Left hindlimb (tissue), 1 donor: ENCODE results near the gene KCND2.

Experiments used
- DNase-seq: peaks from one replicate; pipeline ENCODE4 v3.0.0-alpha.2; 2018

The KCND2 gene

GRCh38 chr7:120714945-120715344 lies 442.0 kb downstream of the KCND2 start:
- no peak for DNase-seq

- no peak for DNase-seq
These were observed 443.3 kb downstream of the KCND2 start for GRCh38 chr7:120716307-120716706.

GRCh38 chr7:120717166-120717565 lies 444.2 kb downstream of the KCND2 start:
- DNase-seq, result no peak

GRCh38 chr7:120718361-120718760 lies 445.4 kb downstream of the KCND2 start:
- DNase-seq, result no peak

GRCh38 chr7:120720317-120720716 lies 447.3 kb downstream of the KCND2 start:
- no peak for DNase-seq

- DNase-seq, result no peak
These were observed 450.8 kb downstream of the KCND2 start for GRCh38 chr7:120723465-120724385.

GRCh38 chr7:120724448-120724847 lies 451.5 kb downstream of the KCND2 start:
- no peak for DNase-seq

- DNase-seq, result no peak
These were observed 452.0 kb downstream of the KCND2 start for GRCh38 chr7:120724955-120725354.

GRCh38 chr7:120725376-120726039 lies 452.5 kb downstream of the KCND2 start:
- no peak for DNase-seq

- no peak for DNase-seq
These were observed 456.3 kb downstream of the KCND2 start for GRCh38 chr7:120729245-120729644.

- DNase-seq, result no peak
These were observed 458.3 kb downstream of the KCND2 start for GRCh38 chr7:120731271-120731670.

GRCh38 chr7:120732256-120732655 lies 459.3 kb downstream of the KCND2 start:
- DNase-seq, result no peak

GRCh38 chr7:120733143-120733542 lies 460.2 kb downstream of the KCND2 start:
- DNase-seq, result no peak

GRCh38 chr7:120733835-120734234 lies 460.9 kb downstream of the KCND2 start:
- no peak for DNase-seq

- DNase-seq, result no peak
These were observed 462.8 kb downstream of the KCND2 start for GRCh38 chr7:120735791-120736190.

- no peak for DNase-seq
These were observed 465.8 kb downstream of the KCND2 start for GRCh38 chr7:120738816-120739215.

GRCh38 chr7:120740348-120740747 lies 467.4 kb downstream of the KCND2 start:
- DNase-seq, result no peak

- DNase-seq, result no peak
These were observed 468.5 kb downstream of the KCND2 start for GRCh38 chr7:120741371-120742042.

GRCh38 chr7:120742372-120742771 lies 469.4 kb downstream of the KCND2 start:
- DNase-seq, result no peak

- no peak for DNase-seq
These were observed 470.2 kb downstream of the KCND2 start for GRCh38 chr7:120743128-120743527.

- no peak for DNase-seq
These were observed 487.1 kb downstream of the KCND2 start for GRCh38 chr7:120760050-120760449.

- no peak for DNase-seq
These were observed 487.9 kb downstream of the KCND2 start for GRCh38 chr7:120760851-120761250.

GRCh38 chr7:120770206-120770605 lies 497.2 kb downstream of the KCND2 start:
- no peak for DNase-seq

GRCh38 chr7:120774481-120774880 lies 501.5 kb downstream of the KCND2 start:
- DNase-seq, result no peak
